Measurements from ENCODE around the gene ADCY9. TPM values are rescaled to one million over a fixed set of nuclear protein-coding genes. Genes with fewer than 3 reads are reported as not detected.

The ADCY9 gene
- total RNA-seq, 1 experiment from 2014 or later, result 4.7 TPM

GRCh38 chr16:4082474-4083044 lies 33.7 kb downstream of the ADCY9 start:
- Histone ChIP-seq H2BK15ac (ENCODE audit: low read depth, low read length) (no peak overlapping the region), H3K79me1 (ENCODE audit: insufficient read depth, low read depth, low read length, poor library complexity, severe bottlenecking) (no peaks in the 10 kb centered on the region), H3K27me3 (ENCODE audit: insufficient read depth, low read length) (no peaks in the 10 kb centered on the region), H3K4ac (ENCODE audit: low read depth, low read length) (no peak overlapping the region), H4K91ac (ENCODE audit: insufficient read length, low read depth, low read length) (no peak overlapping the region), H3K27ac (ENCODE audit: insufficient read length, low read depth, low read length) (no peak overlapping the region), H2BK20ac (ENCODE audit: low read depth, low read length, poor library complexity, severe bottlenecking) (no peak overlapping the region), H2AK5ac (ENCODE audit: insufficient read length, low read length) (no peak overlapping the region), H3K23ac (ENCODE audit: insufficient read length, low read depth, low read length) (no peak overlapping the region), H3T11ph (ENCODE audit: low read length) (no peak overlapping the region), H4K20me1 (ENCODE audit: control insufficient read depth, insufficient read depth, insufficient read length) (no peaks in the 10 kb centered on the region), H3K23me2 (ENCODE audit: insufficient read length, low read depth, low read length, poor library complexity, severe bottlenecking) (no peaks in the 10 kb centered on the region), H3K14ac (ENCODE audit: insufficient read depth, low read length) (no peak overlapping the region), H3K18ac (ENCODE audit: insufficient read length, low read depth, low read length) (no peak overlapping the region), H3K9ac (ENCODE audit: extremely low read depth, insufficient read length, low read length) (no peak overlapping the region), H4K8ac (replicated peaks; ENCODE audit: insufficient read length, low read depth, low read length) (no peak overlapping the region), H3K79me2 (ENCODE audit: insufficient read depth, low read length) (no peaks in the 10 kb centered on the region), H3K56ac (ENCODE audit: insufficient read length, low read depth, low read length) (no peak overlapping the region), H3K9me3 (ENCODE audit: control insufficient read depth, low read depth, low read length) (no peaks in the 10 kb centered on the region), H2BK120ac (ENCODE audit: low read depth, low read length, poor library complexity, severe bottlenecking) (no peak overlapping the region), H2AFZ (ENCODE audit: low read length) (no peak overlapping the region), H3K4me1 (ENCODE audit: insufficient read depth, low read length) (no peaks in the 10 kb centered on the region), H2BK12ac (ENCODE audit: insufficient read length, low read depth, low read length) (no peak overlapping the region), H2BK5ac (ENCODE audit: insufficient read length, low read length) (no peak overlapping the region), H3K4me2 (ENCODE audit: insufficient read depth, insufficient read length, low read length) (no peak overlapping the region), H4K5ac (ENCODE audit: insufficient read length, low read depth, low read length) (no peak overlapping the region)
- no peak for TF ChIP-seq CTCF (conservative IDR thresholded peaks at IDR 0.05)
- peaks cover 8 to 17% of the 10 kb centered on the region in 2 experiments for H3K4me1 Mint-ChIP-seq
- H3K9me3 Mint-ChIP-seq, result peaks cover 0 to 2% of the 10 kb centered on the region in 2 experiments; a peak in 2 of 5 replicates
- peaks cover 0 to 2% (median 0%) of the 10 kb centered on the region in 3 experiments; a peak in 1 of 7 replicates for H3K36me3 Mint-ChIP-seq (ENCODE audit: insufficient read depth in 1 of 3, low read depth in 3 of 3)
- no peaks in the 10 kb centered on the region for H3K27me3 Mint-ChIP-seq (ENCODE audit: low read depth)
- no CpG with 5 or more reads among the region's 15 CpGs for WGBS (ENCODE audit: extremely low coverage, insufficient read length, low lambda C conversion rate)
- no peak overlapping the region; a peak in 1 of 7 replicates for H3K27ac Mint-ChIP-seq
- H3K4me3 Mint-ChIP-seq, result no peak overlapping the region
- no peak for DNase-seq

All from H9 (cell line).